K562 (cell line): Measurements from ENCODE around the gene ORAI3. TPM values are rescaled to one million over a fixed set of nuclear protein-coding genes. Genes with fewer than 3 reads are reported as not detected.

Experiments
- ARID4B ChIP-seq: sonication (generic); formaldehyde crosslinking; IDR thresholded peaks from 2 replicates; pipeline ENCODE4 v1.8.0; 2022; ENCODE audit warnings: mild to moderate bottlenecking, missing genetic modification reagents
- CCAR2 ChIP-seq: fragments of 200-400 bp; formaldehyde crosslinking; IDR thresholded peaks from 2 replicates; pipeline ENCODE4 v1.6.1; 2017; ENCODE audit warnings: mild to moderate bottlenecking, low read depth, low read length
- FUS ChIP-seq: fragments of 200-400 bp; formaldehyde crosslinking; optimal IDR thresholded peaks from 2 replicates; pipeline ENCODE3; 2017; ENCODE audit warnings: low read depth, low read length
- HMGXB4 ChIP-seq: sonication (generic); formaldehyde crosslinking; IDR thresholded peaks from 2 replicates; pipeline ENCODE4 v1.8.1; 2023; ENCODE audit warnings: mild to moderate bottlenecking, missing genetic modification reagents
- MXI1 ChIP-seq: IDR thresholded peaks from 2 replicates; pipeline ENCODE4 v1.6.1; 2011; ENCODE audit warnings: low read depth, mild to moderate bottlenecking, improper control_type of control experiment, low read length
- POLR2G ChIP-seq: fragments of 200-400 bp; formaldehyde crosslinking; IDR thresholded peaks from 2 replicates; pipeline ENCODE4 v1.6.1; 2017; ENCODE audit warnings: low read depth, mild to moderate bottlenecking, antibody characterized with exemption, low read length, moderate library complexity
- SMC3 ChIP-seq: conservative IDR thresholded peaks from 2 replicates; pipeline ENCODE4 v1.6.1; 2011; ENCODE audit warnings: low read depth, low read length, improper control_type of control experiment; ENCODE audit not compliant: insufficient read depth
- SOX6 ChIP-seq: fragments of 450-650 bp; IDR thresholded peaks from 2 replicates; pipeline ENCODE4 v1.6.1; 2014; ENCODE audit warnings: mild to moderate bottlenecking
- THAP12 ChIP-seq: fragments of 250-450 bp; sonication (Bioruptor Pico); IDR thresholded peaks from 2 replicates; pipeline ENCODE4 v1.9.0; 2021; ENCODE audit warnings: mild to moderate bottlenecking, inconsistent platforms
- ZFP91 ChIP-seq: sonication (generic); formaldehyde crosslinking; IDR thresholded peaks from 2 replicates; pipeline ENCODE4 v1.8.0; 2022; ENCODE audit warnings: mild to moderate bottlenecking, missing genetic modification reagents
- ZNF12 ChIP-seq: sonication (generic); formaldehyde crosslinking; IDR thresholded peaks from 2 replicates; pipeline ENCODE4 v1.4.0; 2020; ENCODE audit warnings: mild to moderate bottlenecking, missing genetic modification reagents
- ZNF584 ChIP-seq: fragments of 200-800 bp; sonication (Bioruptor generic); IDR thresholded peaks from 2 replicates; pipeline ENCODE4 v1.6.1; 2016; ENCODE audit warnings: low read depth, mild to moderate bottlenecking, missing genetic modification characterization, missing compliant biosample characterization
- ZNF79 ChIP-seq: fragments of 250-450 bp; sonication (Bioruptor Pico); IDR thresholded peaks from 2 replicates; pipeline ENCODE4 v1.4.0; 2020; ENCODE audit warnings: low read depth, mild to moderate bottlenecking, moderate library complexity
- polyA plus RNA-seq, 8 experiments: library from polyadenylated mRNA; depleted of rRNA in 4 of 8; stranded (reverse) in 5 of 8; unstranded in 3 of 8; fragments of >200 nt; fragmentation: Nextera tagmentation in 2 of 8; fragmentation: Illumina TruSeq in 1 of 8; extraction: Ambion mirVana in 2 of 8; extraction: Trizol in 1 of 8; gene quantifications; 2 replicates each; pipeline versions ENCODE4 v1.2.1 to v1.2.3, GENCODE V29; 2011 to 2014; ENCODE audit warnings: inconsistent platforms in 1 of 8, missing spikeins in 1 of 8
- total RNA-seq, 7 experiments: library from RNA; depleted of rRNA in 6 of 7; stranded (reverse); fragments of >200 nt in 6 of 7; fragmentation: Illumina TruSeq in 2 of 7; extraction: Trizol in 2 of 7; gene quantifications; 2 replicates each; pipeline versions ENCODE4 v1.2.1 to v1.2.3, GENCODE V29; 2011 to 2021; ENCODE audit warnings: low replicate concordance in 1 of 7

ORAI3 gene
- total and polyA plus RNA-seq, 9 of the 15 experiments (the other 6 are each of a cell fraction or from before 2014, with no cell fraction given) = 4.9 to 23.3 (median 14.1) TPM

- TF ChIP-seq HMGXB4 (CRISPR knock-in tag) (peak; percentile 57; the same call in 1 of the 2 replicates), MXI1 (no peak), CCAR2 (no peak), FUS (no peak), POLR2G (no peak), ZFP91 (CRISPR knock-in tag) (0 out of 2 replicates have a peak, but pooled peaks have one; percentile 65), ARID4B (CRISPR knock-in tag) (peak; percentile 72), ZNF12 (CRISPR knock-in tag) (no peak), SMC3 (peak; percentile 88), ZNF584 (no peak), SOX6 (peak; percentile 33), ZNF79 (CRISPR knock-in tag) (no peak), THAP12 (CRISPR knock-in tag) (no peak)
These were observed 27.0 kb upstream of the ORAI3 start (continued) for GRCh38 chr16:30921748-30922419.
